GM21723 (cell line): ENCODE results near the gene PAQR8.
"Not testable (repeated sequence)": the region's sequence is repeated elsewhere in the genome, so short reads cannot be mapped to it uniquely, and the experiment has no call there.

ENCODE experiments used
- ATAC-seq: cut with Tn5 transposase; IDR thresholded peaks from one replicate; pipeline ENCODE4 v1.9.1; 2021; ENCODE audit warnings: mild to moderate bottlenecking, moderate library complexity; ENCODE audit not compliant: unreplicated experiment

PAQR8 gene

DNA sequence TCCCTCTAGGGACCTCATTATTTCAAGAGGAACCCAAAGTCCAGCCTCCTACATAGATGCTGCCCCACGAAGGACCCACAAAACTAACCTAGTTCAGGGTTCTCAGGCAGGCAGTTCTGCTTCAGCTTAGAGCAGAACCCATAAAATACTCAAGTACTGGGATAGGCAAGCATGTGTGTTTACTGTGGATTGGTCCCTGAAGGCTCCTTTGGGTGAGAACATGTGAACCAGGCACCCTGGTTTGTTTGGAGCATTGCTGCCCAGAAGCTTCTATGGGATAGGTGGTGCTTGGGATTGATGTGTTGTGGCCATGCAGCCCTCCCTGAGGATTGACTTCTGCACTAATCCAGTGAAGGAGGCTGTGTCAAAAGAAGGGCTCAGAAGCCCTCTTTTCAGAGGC, 43.3 kb downstream of the PAQR8 start:
- no peak for ATAC-seq

DNA sequence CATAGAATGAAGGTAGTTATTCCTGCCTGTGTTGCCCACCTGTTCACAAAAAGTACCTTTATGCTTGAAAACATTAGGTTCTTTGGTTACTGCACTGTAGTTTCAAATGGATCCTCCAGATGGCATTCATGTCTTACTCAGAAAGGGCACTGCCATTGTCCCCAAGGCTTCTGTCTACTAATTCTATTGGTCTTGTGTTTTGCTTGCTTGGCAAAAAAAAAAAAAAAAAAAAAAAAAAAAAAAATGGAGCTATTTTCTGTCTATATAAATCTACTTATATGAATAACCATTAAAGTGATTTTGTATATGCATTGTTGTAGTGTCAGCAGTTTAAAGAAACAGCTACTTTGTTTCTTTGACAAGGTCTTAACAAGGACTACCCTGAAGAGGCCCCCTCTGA, 45.5 kb downstream of the PAQR8 start:
- peak; percentile 83 for ATAC-seq

DNA sequence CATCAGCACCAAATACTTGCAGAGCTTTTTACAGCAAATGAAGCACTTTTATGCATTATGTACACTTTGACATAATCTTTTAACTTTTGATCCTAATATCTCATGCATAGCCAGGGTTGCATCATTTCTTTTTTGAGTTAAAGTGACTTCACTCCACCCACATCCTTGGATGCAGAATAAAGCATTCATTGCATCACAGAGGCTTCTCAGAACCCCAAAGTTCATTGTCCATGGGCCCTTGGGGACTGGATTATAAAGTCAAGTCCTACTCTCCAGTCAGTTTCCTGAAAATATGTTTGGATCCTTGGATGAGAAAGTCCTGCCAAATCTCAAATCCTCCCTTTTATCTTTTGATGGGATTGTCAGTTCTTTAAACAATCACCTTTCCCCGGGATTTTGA, 47.5 kb downstream of the PAQR8 start:
- no peak for ATAC-seq

DNA sequence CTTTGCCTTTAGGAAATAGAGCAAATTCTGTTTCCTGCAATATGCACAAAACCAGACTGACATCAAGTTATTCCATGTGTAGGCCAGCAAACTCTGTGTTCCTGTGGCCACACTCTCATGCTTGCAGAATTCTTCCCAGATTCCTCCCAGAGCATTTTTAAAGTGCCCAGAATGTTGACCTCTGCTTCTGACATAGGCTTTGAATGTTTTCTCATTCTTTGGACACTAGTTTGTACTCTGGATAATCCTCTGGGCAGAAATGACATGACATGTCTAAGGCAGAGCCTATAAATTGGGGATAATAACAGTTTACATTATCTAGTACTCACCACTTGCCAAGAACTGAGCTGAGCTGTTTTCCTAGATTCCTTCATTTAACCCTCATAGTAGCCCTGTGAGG, 49.0 kb downstream of the PAQR8 start:
- ATAC-seq, result no peak

DNA sequence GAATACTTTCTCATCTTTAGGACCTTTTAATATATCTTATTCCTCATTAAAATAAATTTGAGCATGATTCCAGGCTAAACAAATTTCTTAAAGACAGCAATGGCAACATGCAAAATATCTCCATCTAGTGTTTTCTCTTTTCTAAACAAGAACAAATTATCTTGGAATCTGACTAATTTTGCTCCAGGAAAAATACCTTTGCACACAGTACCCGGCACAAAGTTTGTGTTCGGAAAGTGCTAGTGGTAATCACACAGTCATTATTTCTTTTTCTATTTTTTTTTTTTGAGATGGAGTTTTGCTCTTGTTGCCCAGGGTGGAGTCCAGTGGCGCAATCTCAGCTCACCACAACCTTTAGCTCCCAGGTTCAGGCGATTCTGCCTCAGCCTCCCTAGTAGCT, 50.0 kb downstream of the PAQR8 start:
- no peak for ATAC-seq

DNA sequence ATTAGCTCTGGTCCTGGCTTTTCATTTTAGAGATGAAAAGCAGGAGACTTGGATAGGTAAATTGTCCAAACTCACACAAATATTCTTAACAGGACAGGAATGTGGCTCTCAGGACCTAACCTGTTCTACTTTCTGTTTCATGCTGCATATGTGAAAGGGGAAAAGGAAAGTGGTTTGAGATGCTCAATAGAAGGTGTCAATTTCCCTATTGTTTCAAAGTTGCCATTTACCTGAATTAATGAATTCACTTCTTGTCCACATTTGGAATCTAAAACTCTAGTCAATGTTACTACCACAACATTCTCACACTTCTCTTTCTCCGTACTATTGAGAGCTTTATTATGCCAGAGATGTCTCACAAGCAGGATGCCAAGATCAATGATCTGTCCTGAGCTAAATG, 53.4 kb downstream of the PAQR8 start:
- no peak for ATAC-seq

DNA sequence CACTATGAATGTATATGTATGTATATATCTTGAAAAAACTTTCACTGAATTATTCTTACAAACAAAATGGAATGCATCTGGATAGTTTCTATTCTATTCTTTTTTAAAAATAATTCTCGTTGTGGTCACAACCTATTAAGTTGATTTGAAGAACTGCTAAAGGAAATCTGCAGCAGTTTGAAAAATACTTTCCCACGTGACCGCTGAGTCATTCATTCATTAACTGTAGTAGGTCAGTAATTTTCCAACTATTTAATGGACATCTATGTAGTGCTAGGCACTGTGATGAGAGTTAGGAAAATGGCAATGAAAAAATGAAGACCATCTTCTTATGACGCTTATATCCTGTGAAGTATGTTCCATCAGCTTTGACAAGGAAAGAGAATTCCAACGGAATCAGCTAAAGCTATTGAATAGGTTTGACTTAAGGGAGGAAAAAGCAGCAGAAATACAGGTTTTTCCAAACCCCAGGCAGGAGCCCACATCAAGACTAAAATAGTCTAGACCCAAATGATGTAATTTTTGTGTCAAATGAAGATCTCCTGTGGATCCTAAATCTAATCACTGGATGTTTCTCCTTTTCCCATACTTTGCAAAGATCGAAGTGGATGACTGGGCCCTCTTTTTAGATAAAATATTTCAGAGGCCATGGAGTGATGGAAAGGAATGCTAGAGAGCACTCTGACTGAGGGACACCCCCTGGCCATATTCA, 54.1 kb downstream of the PAQR8 start:
- no peak for ATAC-seq

DNA sequence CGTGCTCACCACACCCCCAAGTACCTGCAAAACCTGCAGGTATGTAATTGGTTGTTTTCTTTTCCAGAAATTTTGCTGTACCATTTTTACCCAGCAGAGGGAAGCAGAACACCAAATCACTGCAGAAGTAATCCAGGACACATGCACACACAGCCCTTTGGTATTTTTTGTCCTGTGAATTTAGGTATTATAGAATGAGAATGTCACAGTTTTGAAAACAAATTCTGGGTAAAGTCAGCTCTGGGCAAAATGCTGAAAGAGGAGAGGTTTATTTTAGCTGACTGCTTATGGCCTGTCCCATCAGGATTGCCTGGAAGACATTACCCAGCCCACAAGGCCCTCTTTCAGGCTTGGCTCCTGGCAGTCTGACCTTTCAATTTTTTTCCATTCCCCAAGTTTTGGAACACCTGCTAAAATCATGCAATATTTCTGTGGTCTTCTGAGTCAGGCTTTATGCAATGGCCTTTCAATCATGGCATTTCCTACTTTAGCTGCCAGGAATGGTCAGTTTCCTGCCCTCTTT, 54.7 kb downstream of the PAQR8 start:
- ATAC-seq, result peak; percentile 29

DNA sequence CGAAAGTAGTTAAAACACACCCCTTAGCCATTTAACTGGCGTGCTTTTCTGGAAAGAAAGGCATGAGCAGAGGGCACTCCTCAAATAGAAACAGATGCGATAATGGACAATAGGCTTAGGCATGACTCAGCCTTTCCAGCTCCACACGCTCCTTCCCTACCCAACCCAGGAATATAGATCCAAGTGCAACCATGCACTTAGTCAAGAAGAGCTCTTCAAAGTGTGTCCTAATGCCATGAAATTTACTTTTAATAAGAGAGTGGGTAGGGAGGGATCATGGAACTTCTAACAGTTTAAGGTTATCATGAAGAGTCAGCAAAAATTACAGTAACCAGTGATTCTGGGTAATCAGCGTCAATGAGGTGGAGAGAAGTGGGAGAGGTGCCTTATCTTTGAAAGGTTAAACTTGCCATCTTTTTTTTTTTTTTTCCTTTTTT, 55.7 kb downstream of the PAQR8 start:
- ATAC-seq, result no peak

DNA sequence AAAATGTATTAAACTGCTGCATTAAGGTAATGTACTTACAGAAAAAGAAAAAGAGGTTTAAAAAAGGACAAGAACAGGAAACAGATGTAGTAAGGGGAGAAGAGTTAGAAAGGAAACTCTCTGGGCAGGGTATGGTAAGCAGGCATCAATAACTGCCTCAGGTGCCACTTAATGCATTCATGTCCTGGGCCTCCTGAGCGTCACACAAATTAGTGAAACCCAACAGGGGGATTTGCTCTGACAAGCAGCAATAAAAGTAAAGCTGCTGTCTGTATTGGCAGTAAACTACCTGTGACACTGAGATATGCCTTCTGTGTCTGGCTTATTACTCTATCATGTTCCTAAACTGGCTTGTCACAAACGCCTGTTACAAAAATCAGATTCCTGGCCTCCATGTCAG, 56.7 kb downstream of the PAQR8 start:
- no peak for ATAC-seq

DNA sequence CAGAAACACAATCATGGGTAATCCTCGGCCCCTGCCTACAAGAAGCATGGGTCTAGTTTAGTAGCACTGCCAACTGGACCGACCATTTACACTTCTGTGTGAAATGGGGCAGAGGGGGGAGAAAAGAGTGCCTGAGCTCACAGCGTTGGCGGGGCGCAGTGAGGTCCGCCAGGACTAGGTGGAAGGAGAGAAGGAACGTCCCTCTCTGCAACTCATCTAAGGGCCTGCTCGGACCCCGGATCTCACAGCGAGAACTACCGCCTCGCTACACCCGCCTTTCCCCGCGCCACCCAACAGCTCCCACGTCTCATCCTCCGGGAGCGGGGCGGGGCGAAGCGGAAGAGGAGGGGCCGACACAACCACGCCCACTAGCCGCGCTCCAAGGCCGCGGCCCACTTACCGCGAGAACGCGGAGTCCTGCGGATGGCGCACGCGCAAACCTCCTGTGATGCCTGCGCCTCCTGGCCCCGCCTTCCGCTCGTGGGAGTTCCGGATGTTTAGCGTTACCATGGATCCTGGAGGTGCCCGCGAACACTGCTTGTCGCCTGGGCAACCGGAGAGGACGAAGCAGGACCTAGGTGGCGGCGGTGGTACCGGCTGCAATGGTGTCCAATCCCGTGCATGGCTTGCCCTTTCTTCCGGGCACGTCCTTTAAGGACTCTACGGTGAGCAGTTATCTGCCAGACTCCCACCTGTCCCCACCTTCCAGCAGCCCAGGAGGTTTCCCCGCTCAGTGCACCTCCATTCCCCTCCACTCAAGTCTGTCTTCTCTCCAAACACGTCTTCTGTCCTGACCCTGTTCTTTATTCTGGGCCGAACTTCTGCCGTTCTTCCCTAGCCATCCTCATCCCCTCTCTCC, 58.1 kb downstream of the PAQR8 start, which contains the start of gene EFHC1:
Gene EFHC1 (plus strand): TSS at position 534 of the 859 bp plus-strand sequence. CDS start 69 bp downstream, at position 603.
- peak; percentile 91 for ATAC-seq

DNA sequence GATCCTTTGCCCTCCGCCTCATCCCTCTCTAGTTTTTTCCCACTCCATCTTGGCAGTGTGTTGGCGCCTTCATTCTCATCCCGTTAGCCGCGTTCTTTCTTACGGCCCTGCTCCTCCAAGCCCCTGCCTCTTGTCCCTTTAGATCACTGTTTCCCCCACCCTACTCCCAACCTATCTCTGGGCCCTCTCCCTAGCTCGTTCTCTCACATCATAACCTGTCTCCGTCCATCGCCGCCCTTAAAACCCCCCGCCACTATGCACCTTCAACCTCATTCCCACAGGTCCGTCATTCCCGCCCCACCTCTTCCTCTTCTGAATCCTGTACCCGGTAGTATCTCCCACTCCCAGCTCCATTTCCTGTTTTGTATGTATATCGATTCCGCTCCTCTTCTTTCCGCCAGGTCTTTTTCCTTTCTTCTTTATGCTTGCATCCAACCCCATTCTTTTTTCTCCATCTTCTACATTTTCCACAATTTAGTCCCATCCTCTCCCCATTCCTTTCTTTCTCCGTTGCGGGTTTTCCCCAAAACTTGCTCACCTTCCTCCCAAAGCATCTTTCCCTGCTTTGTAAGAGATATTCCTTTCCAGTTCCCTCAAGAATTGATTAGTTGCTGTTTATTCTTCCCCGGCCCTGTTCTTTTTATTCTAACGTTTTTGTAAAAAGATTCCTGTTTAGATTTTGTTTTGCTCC, 58.9 kb downstream of the PAQR8 start:
- ATAC-seq, result no peak

DNA sequence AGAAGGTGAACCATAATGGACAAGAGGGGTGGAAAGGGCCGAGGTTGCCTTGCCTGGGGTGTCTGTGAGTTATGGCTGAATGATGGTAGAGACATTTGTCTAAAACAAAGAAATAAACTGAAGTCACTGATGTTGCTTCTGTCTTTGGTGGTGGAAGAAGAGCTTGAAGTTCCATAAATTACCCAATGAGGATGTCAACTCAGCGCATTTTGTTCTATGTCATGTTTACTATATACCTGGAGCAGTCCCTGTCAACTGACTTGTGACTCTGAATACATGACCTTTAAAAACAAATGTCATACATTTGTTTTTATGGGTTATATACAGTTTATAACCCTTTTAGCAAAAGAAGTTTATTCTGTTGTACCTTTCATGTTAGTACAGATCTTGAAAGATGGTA, 60.2 kb downstream of the PAQR8 start:
- ATAC-seq, result no peak

DNA sequence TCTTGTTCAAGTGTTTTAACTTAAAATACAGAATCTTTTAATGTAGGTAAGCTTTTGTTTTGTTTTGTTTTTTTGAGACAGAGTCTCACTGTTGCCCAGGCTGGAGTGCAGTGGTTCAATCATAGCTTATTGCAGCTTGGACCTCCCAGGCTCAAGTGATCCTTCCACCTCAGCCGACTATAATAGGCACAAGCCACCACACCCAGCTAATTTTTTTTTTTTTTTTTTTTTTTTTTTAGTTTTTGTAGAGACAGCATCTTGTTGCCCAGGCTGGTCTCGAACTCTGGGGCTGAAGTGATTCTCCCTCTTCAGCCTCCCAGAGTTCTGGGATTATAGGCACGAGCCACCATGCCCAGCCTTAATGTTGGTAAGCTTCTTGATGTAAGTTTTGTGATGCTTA, 61.5 kb downstream of the PAQR8 start:
- no peak for ATAC-seq

DNA sequence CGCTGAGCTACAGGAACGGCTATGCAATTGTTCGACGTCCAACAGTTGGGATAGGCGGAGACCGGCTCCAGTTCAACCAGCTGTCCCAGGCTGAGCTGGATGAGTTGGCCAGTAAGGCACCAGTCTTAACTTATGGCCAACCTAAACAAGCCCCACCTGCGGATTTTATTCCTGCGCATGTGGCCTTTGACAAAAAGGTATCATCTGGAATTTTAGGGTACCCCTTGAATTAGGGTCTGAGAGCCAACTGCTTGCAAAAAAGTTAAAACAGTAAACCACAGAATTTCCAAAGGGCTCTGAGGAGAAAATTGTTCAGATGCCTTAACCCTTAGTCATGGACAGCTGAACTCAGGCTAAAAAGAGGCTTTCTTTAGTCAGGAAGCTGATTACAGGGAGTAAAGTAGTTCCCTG, 62.0 kb downstream of the PAQR8 start:
- ATAC-seq, result no peak

DNA sequence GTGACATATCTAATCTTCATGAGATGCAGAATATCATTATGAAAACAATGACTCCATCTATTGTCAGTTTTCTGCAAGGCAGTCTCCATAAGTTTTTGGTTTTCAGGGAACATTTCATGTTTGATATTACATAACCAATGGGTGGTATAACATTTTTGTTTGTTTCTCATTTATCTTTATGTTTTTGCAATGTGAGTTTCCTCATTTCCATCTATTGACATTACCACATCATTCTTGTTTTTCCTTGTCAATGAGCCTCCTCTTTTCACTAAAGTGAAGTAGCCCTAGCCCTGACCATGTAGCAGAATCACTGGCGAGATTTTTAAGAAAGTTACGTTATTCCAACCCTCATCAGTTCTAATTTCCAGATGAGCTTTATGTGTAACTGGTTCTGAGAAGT, 62.6 kb downstream of the PAQR8 start:
- no peak for ATAC-seq

DNA sequence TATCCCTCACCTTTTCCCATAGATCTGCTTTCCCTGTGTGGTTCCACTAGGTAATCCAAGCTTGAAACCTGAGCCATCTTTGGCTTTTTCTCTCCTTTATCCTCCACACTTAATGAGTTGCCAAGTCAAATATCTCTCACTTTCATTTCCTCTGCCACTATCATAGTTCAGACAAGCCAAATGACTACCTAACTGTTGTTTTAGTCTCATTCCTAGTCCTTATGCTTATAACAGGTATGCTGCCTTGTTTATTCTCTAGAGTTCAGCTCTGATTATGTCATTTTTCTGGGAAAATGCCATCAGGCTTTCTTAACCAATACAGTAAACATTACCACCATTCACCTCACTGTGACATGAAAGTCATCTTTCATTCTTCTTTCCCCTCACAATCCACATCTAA, 64.7 kb downstream of the PAQR8 start:
- ATAC-seq, result peak; percentile 49

DNA sequence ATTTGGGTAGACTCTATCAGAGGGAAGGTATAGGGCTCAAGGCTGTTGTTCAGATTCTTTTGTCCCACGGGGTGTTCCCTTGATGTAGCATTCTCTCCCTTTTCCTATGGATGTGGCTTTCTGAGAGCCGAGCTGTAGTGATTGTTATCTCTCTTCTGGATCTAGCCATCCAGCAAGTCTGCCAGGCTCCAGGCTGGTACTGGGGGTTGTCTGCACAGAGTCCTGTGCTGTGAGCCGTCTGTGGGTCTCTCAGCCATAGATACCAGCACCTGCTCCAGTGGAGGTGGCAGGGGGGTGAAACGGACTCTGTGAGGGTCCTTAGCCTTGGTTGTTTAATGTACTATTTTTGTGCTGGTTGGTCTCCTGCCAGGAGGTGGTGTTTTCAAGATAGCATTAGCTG, 71.3 kb downstream of the PAQR8 start:
- not testable (repeated sequence) for ATAC-seq

DNA sequence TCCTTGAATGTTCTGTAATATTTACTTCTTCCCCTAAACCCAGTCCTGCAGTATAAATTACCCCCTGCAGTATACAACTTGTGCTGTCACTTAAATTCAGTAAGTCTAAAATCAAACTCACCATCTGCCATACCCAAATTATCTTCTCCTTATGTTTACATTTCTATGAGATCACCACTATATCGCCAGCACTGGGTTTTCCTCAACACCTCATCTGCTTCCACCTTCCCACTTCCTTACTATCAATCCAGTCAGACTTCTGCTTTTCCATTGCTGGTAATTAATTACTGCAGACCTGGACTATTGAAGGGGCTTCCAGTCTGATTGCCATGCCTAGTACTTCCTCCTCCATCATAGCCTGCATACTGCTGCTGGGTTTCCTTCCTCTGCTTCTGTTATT, 73.4 kb downstream of the PAQR8 start:
- no peak for ATAC-seq

DNA sequence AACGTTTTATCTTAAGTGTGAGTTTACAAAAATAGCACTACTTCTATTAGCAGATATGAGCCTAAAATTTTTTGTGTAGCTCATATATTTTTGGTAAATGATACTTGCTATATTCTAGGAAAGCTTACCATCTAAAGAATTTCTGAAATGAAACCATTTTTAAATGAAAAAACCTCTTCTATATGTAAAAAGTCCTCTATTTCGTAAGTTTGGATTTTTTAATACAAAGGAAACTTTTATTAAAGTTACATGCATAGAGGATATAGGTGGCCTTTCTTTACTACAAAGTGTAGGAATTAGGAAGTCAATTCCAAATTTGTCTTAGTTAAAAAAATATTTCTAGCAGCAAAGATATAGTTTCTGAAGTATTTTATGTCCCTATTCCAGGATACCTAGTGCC, 77.0 kb downstream of the PAQR8 start:
- ATAC-seq, result no peak

DNA sequence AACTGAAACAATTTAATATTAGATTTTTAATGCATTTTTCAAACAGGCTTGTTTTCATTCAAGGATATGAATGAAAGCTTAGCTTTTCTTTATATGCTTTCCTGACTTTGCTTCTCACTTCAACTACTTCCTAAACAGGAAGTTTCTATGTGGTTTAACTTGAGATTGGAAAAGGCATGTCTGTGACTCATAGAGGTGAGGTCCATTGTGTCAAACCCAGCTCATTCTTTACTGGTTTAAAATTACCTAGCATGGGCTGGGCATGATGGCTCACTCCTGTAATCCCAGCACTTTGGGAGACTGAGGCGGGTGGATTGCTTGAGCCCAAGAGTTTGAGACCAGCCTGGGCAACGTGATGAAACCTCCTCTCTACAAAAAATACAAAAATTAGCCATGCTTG, 92.6 kb downstream of the PAQR8 start:
- no peak for ATAC-seq
